HG02588 (cell line): Measurements from ENCODE around the gene PTPN21.

ENCODE experiments used
- ATAC-seq: cut with Tn5 transposase; IDR thresholded peaks from one replicate; pipeline ENCODE4 v1.9.1; 2021; ENCODE audit warnings: mild to moderate bottlenecking, moderate library complexity; ENCODE audit not compliant: unreplicated experiment

The PTPN21 gene

GRCh38 chr14:88554457-88555286 lies at the start of gene PTPN21:
Gene PTPN21, minus strand, starts transcription at chr14:88555007. Its CDS starts 4,590 bp downstream, at chr14:88550417.
- peak; percentile 49 for ATAC-seq

- no peak for ATAC-seq
Observed at GRCh38 chr14:88604212-88604611, 49.4 kb upstream of the PTPN21 start.

- ATAC-seq = peak; percentile 92
Observed at GRCh38 chr14:88599761-88600439, 45.1 kb upstream of the PTPN21 start.

GRCh38 chr14:88599326-88599725 lies 44.5 kb upstream of the PTPN21 start:
- ATAC-seq = peak; percentile 25

- ATAC-seq = no peak
Observed at GRCh38 chr14:88598097-88598675, 43.4 kb upstream of the PTPN21 start.

- no peak for ATAC-seq
Observed at GRCh38 chr14:88597601-88598000, 42.8 kb upstream of the PTPN21 start.

- ATAC-seq = no peak
Observed at GRCh38 chr14:88597038-88597437, 42.2 kb upstream of the PTPN21 start.

GRCh38 chr14:88592031-88592430 lies 37.2 kb upstream of the PTPN21 start:
- no peak for ATAC-seq

- no peak for ATAC-seq
Observed at GRCh38 chr14:88590173-88590572, 35.4 kb upstream of the PTPN21 start.

- ATAC-seq = no peak
Observed at GRCh38 chr14:88588081-88588480, 33.3 kb upstream of the PTPN21 start.

GRCh38 chr14:88584451-88584850 lies 29.6 kb upstream of the PTPN21 start:
- ATAC-seq = no peak

GRCh38 chr14:88576222-88576621 lies 21.4 kb upstream of the PTPN21 start:
- no peak for ATAC-seq

GRCh38 chr14:88572117-88572516 lies 17.3 kb upstream of the PTPN21 start:
- no peak for ATAC-seq

- no peak for ATAC-seq
Observed at GRCh38 chr14:88568196-88568595, 13.4 kb upstream of the PTPN21 start.

GRCh38 chr14:88565427-88565826 lies 10.6 kb upstream of the PTPN21 start:
- ATAC-seq = no peak

- ATAC-seq = no peak
Observed at GRCh38 chr14:88563845-88564244, 9.0 kb upstream of the PTPN21 start.

GRCh38 chr14:88562831-88563686 lies 8.3 kb upstream of the PTPN21 start, which contains the start of gene ZC3H14:
Gene ZC3H14, plus strand, starts transcription at chr14:88563037. Its CDS starts 97 bp downstream, at chr14:88563134.
- peak; percentile 93 for ATAC-seq

- no peak for ATAC-seq
Observed at GRCh38 chr14:88562532-88562830, 7.7 kb upstream of the PTPN21 start.

- ATAC-seq = no peak
Observed at GRCh38 chr14:88559852-88560251, 5.0 kb upstream of the PTPN21 start.

- no peak for ATAC-seq
Observed at GRCh38 chr14:88556581-88556980, 1.8 kb upstream of the PTPN21 start.

- ATAC-seq = no peak
Observed at GRCh38 chr14:88553886-88554456, 836 bp downstream of the PTPN21 start.
